KBM-7 (cell line): ENCODE data around the gene TMEM212.
"Not testable (repeated sequence)": the region's sequence is repeated elsewhere in the genome, so short reads cannot be mapped to it uniquely, and the experiment has no call there.

Source experiments
- DNase-seq: peaks from one replicate; pipeline ENCODE4 v3.0.0-alpha.2; 2015
- in situ Hi-C: fragments of 300-500 bp; cut with MboI; formaldehyde crosslinking; loops from 2 replicates; pipeline ENCODE4 v1.14.3; 2020; ENCODE audit warnings: low sequenced_read_pairs, low pct_unique_long_range_greater_than_20kb, mixed read lengths

TMEM212 gene

DNA sequence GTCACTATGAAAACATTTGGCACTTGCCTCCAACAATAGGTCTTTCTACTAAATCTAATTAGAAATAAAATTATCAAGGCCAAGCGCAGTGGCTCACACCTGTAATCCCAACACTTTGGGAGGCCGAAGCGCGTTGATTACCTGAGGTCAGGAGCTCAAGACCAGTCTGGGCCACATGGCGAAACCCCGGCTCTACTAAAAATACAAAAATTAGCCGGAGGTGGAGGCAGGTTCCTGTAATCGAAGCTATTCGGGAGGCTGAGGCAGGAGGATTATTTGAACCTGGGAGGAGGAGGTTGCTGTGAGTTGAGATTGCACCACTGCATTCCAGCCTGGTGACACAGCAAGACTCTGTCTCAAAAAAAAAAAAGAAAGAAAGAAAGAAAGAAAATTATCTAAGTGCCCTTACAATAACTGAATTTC lies 31.2 kb upstream of the TMEM212 start:
- DNase-seq, result no peak
- in situ Hi-C loops, result no loop called here

GRCh38 chr3:171812811-171813210 lies 30.3 kb upstream of the TMEM212 start:
- DNase-seq, result no peak
- in situ Hi-C loops, result no loop called here

DNA sequence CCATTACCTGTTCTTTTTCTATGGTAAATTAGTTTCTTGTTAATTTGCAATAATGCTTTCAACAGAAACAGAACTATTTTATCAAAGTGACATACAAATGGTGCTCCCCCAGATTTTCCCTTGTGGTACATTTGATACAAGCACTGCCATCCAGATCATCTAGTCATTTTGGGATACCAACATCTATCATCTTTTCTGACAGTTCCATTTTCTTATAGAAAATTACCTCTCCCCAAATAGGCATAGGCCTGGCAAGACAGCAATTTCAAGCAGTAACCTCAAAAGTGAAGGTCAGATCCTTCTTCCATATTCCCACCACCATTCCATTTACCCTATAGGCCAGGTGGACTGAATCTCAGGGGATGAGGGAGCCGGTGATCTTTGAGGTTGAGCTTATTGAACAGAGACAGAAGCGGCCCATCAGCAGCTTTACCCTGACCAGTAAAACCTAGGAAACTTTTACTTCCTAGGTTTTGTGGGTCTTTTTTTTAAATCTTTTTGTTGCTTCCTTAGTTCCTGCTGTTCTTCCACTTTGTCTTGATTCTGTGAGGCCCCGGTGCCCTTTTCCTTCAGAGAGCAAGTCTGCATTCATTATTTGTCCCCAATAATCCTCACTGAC lies 29.8 kb upstream of the TMEM212 start:
- in situ Hi-C loops, result no loop called here
- DNase-seq, result no peak

- peak; percentile 79 for DNase-seq
- in situ Hi-C loops, result no loop called here
Measured at GRCh38 chr3:171813897-171814460, 29.2 kb upstream of the TMEM212 start.

DNA sequence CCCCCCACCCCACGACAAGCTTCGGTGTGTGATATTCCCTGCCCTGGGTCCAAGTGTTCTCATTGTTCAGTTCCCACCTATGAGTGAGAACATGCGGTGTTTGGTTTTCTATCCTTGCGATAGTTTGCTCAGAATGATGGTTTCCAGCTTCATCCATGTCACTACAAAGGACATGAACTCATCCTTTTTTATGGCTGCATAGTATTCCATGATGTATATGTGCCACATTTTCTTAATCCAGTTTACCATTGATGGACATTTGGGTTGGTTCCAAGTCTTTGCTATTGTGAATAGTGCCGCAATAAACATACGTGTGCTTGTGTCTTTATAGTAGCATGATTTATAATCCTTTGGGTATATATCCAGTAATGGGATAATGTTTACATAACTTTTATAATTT lies 28.5 kb upstream of the TMEM212 start:
- DNase-seq, in situ Hi-C loops: not testable (repeated sequence)

DNA sequence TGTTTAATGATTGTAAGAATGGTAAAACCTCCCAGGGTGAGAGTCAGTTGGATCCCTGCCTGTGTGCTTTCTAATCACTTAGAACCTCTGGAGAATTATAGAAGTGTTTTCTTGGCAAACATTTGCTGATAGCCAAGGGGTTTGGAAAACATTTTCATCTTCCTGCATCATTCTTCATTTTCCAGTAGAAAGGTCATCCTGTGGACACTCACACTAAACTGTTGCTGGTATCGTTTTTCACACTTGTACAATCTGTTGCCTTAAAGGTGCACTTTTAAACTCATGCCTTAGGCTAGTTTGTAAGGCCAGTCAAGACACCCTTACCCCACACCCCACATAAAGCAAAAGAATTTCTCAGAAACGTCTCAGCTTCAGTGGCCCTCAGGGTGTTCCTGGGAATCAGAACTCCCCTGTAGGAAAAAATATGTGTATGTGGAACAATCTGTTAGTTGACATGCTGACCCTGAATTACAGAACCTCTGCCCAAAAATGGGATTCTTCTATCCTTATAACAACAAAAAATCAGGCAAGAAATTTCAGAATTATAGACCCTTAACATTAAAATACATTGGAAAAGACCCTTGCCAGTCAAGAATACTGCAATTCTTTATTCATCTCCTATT lies 27.1 kb upstream of the TMEM212 start:
- DNase-seq, result no peak
- in situ Hi-C loops, result no loop called here

DNA sequence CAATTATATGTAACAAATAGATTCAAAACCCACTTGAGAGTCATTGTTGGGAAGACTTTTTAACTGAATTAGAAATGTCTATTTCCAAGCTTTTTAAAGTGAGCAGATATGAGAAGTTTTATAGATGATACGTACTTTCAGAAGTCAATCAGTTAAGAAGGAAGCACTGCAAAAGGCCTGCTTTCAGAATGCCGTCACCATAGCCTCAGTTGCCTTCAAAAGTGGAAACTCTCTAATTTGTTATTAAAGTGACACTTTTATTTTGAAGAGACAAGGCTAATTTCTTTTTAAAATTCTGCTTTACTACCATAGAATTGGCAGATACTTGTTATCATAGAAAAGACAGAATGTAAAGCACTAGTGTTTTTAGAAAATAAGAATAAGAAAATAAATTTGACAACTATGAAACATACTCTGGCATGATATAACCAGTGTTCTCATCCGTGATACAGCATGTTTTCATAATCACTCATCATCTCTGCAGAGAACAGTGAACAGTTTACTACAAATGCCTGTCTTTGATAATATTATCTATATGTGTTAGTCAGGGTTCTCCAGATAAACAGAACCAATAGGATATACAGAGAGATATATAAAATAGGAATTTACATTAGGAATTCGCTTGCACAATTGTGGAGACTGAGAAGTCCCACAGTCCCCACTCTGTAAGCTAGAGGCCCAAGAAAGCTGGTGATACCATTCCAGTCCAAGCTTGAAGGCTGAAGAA lies 25.9 kb upstream of the TMEM212 start:
- in situ Hi-C loops, result no loop called here
- DNase-seq, result no peak

- in situ Hi-C loops, result no loop called here
- no peak for DNase-seq
Measured at GRCh38 chr3:171821044-171821443, 22.1 kb upstream of the TMEM212 start.

DNA sequence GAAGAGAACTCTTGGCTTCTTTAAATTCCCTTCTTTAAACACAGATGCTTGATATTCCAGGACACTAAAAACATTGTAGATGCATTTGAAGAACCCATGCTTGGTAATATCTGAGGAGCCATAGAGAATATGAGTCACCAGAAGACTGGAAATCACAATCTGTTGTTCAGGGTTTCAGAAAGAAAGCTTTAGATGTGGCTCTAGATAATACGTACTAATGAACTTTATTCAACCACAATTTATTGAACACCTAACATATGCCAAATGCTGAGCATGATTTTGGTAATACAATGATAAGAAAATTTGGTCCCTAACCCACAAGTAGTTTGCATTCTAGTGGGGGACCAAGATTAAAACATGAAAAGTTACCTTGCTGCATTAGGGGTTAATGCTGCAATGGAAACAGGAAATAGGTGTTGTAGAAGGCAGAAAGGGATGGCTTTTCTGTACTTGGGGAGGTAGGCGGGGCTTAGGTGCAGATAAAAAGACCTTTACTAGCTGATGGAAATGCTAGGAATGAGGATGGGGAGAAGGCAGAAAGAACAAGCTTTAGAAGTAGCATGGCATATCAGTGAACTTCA lies 21.3 kb upstream of the TMEM212 start:
- in situ Hi-C loops, result no loop called here
- no peak for DNase-seq

DNA sequence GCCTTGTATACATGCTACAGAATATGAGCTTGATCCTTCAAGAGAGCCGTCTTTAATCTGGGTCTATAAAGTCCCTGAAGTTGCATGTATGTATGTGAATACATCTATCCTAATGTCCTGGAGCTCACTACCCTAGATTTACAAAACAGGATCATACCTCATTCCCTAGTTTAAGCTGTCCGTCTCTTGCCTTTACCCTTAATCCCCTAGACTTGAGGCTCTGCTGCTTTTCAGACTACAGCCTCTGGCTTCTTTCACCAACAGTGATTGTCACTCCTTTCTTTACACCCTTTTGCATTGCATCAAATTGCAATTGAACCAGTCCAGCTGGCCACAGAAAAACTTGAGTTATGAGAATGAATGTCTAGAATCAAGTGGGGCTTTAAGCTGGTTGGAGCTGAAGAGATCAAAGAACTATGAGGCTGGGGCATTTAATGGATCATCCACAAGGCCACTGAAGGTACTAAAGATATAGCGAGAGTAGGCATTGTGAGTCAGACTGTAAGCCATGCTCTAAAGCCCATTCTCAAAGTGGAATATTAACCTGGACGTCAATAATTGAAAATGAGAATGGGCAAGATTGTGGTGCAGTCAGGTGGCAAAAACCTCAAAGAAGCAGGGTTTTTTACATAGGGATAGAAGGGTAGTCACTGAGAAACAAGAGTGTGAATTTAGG lies 20.6 kb upstream of the TMEM212 start:
- DNase-seq, result no peak
- in situ Hi-C loops, result no loop called here

DNA sequence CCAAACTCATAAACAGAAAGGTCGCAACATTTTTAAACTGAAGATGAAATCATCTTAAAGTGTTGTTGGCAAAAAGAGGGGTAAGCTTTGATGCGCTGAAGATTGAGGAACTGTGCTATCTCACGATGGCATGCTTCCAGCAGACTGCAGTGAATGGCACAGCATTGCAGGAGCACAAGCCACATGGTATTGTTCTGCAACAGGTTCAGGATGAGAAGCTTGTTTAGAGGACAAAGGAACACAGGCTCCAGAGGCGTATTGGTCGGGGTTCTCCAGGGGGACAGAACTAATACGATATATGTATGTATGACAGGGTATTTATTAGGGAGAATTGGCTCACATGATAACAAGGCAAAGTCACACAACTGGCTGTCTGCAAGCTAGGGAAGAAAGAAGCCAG lies 19.0 kb upstream of the TMEM212 start:
- peak; percentile 44 for DNase-seq
- in situ Hi-C loops, result no loop called here

DNA sequence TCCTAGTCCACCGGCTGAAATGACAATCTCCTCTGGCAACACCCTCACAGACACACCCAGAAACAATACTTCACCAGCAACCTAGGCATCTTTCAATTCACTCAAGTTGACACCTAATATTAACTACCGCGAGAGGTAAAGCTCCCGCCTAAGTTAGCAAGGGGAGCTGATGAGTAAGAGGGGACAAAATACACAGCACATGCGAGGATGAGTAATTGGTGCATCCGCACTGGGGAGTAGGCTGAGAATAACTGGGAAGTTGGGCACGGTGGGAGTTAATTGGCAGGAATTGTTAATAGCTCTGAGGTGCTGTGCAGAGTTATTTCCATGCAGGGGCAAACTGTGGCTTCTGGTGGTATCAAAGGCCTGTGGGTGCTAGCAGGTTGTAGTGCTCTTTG lies 18.3 kb upstream of the TMEM212 start:
- in situ Hi-C loops, result no loop called here
- DNase-seq, result no peak

DNA sequence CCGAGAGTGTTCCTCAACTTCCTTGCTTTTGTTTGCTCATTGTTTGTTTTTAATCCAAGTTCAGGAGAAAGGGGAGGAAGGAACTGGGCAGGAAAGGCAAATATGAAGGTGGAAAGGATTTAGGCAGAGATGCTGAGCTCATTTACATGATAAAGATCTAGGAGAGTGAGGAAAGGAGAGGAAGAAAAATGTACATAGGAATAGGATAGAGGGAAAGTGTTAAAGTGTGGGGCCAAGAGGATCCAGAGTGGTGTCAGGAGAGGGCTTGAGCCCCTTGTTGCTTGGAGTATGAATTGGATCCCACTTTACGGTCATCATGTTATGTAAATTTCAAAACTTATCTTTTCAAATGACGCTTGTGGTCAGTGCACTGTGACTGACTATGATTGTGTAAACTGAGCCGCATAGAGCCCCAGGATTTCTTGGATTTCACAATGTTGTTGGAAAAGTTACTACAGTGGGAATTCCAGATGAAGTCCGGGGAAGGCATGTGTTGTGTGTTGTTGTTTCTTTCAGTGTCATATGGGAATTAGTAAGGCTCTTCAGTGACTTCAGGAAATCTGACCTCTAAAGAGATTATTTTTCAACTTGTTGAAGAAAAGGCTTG lies 17.8 kb upstream of the TMEM212 start:
- in situ Hi-C loops, result no loop called here
- DNase-seq, result no peak

GRCh38 chr3:171827385-171827784 lies 15.8 kb upstream of the TMEM212 start:
- in situ Hi-C loops, result no loop called here
- DNase-seq, result no peak

- in situ Hi-C loops, result no loop called here
- DNase-seq, result no peak
Measured at GRCh38 chr3:171827836-171828458, 15.2 kb upstream of the TMEM212 start.

- in situ Hi-C loops, result no loop called here
- DNase-seq, result no peak
Measured at GRCh38 chr3:171828902-171829770, 14.0 kb upstream of the TMEM212 start.

DNA sequence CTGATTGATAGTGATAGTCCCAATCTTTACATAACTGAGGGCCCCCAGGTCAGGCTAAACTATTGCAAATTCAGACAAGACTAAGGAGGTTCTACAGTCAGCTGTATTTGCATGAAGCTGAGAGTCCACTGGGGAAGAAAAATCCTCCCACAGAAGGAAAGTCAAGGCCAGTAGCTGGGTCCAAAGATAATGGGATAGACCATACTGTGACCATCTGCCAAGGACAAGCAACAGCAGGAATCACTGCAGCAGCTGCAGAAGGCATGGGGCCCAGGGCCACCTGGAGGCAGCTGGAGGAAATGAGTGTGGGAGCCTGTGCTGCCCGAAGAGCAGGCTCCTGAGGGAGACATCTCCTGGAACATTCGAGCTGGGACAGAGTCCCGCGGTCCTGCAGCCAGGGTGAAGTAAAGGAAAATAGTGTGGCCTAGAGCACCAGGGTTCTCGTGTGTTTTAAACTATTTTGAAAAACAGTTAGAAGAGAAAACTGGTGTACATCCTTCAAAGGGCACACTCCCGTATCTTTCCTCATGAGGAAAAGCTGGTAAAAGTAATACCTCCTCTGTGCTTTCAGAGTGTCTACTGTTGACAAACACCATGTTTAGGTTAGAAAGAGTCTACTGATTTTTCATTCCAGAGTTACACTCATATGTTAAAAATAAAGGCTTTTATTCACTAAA lies 13.2 kb upstream of the TMEM212 start:
- DNase-seq, result peak; percentile 60
- in situ Hi-C loops, result no loop called here
